ENCODE measurements around the gene PBX1.

Gene PBX1

GRCh38 chr1:164625004-164625617, 66.1 kb downstream of the PBX1 start:
- TF ChIP-seq CTCF (IDR thresholded peaks at IDR 0.05; ENCODE audit: low read depth, low read length), result peak; percentile 34
- DNase-seq (ENCODE audit: extremely low read depth, low read depth), result no peak

- no peak for TF ChIP-seq CTCF (IDR thresholded peaks at IDR 0.05; ENCODE audit: low read depth, low read length)
- DNase-seq (ENCODE audit: extremely low read depth, low read depth), result no peak
Observed at GRCh38 chr1:164628772-164629171, 69.8 kb downstream of the PBX1 start.

GRCh38 chr1:164629971-164630370, 71.0 kb downstream of the PBX1 start:
- no peak for DNase-seq (ENCODE audit: extremely low read depth, low read depth)
- TF ChIP-seq CTCF (IDR thresholded peaks at IDR 0.05; ENCODE audit: low read depth, low read length), result no peak

- no peak for DNase-seq (ENCODE audit: extremely low read depth, low read depth)
- no peak for TF ChIP-seq CTCF (IDR thresholded peaks at IDR 0.05; ENCODE audit: low read depth, low read length)
Observed at GRCh38 chr1:164630626-164631396, 71.8 kb downstream of the PBX1 start.

GRCh38 chr1:164631751-164632150, 72.8 kb downstream of the PBX1 start:
- no peak for DNase-seq (ENCODE audit: extremely low read depth, low read depth)

GRCh38 chr1:164633997-164634396, 75.0 kb downstream of the PBX1 start:
- TF ChIP-seq CTCF (IDR thresholded peaks at IDR 0.05; ENCODE audit: low read depth, low read length), result no peak
- DNase-seq (ENCODE audit: extremely low read depth, low read depth), result no peak

More at GRCh38 chr1:164631751-164632150, 72.8 kb downstream of the PBX1 start:
- no peak for TF ChIP-seq CTCF (IDR thresholded peaks at IDR 0.05; ENCODE audit: low read depth, low read length)

GRCh38 chr1:164635059-164635802, 76.2 kb downstream of the PBX1 start:
- DNase-seq (ENCODE audit: extremely low read depth, low read depth), result no peak
- no peak for TF ChIP-seq CTCF (IDR thresholded peaks at IDR 0.05; ENCODE audit: low read depth, low read length)

Data from AG09319 (cell line).